Neural cell (in vitro differentiated cells): Measurements from ENCODE around the gene ACOT12. TPM values are rescaled to one million over a fixed set of nuclear protein-coding genes. Genes with fewer than 3 reads are reported as not detected.
"Not testable (repeated sequence)": the region's sequence is repeated elsewhere in the genome, so short reads cannot be mapped to it uniquely, and the experiment has no call there.

Experiments used
- H2AFZ ChIP-seq: fragments of 200-600, 300-800 bp; sonication (generic), shearing (Covaris generic); 2 replicates; pipeline ENCODE4 v1.6.0; 2014; ENCODE audit warnings: low read depth, mild to moderate bottlenecking, antibody characterized with exemption, low read length, moderate library complexity
- H3F3A ChIP-seq: fragments of 200-600 bp; shearing (Covaris generic); 2 replicates; pipeline ENCODE4 v1.6.1; 2016; ENCODE audit warnings: mild to moderate bottlenecking, moderate library complexity, mixed read lengths, antibody characterized with exemption, low read length; ENCODE audit not compliant: insufficient read depth, poor library complexity, severe bottlenecking
- H3K27ac ChIP-seq: fragments of 200-600, 300-800 bp; sonication (generic), shearing (Covaris generic); 2 replicates; pipeline ENCODE4 v1.5.1; 2014; ENCODE audit warnings: mild to moderate bottlenecking, low read length, moderate library complexity
- H3K27me3 ChIP-seq: fragments of 300-800, 200-600 bp; sonication (generic), shearing (Covaris generic); 2 replicates; pipeline ENCODE4 v1.6.0; 2014; ENCODE audit warnings: mild to moderate bottlenecking, low read depth, low read length, moderate library complexity; ENCODE audit not compliant: insufficient read depth
- H3K36me3 ChIP-seq: fragments of 300-800, 200-600 bp; sonication (generic), shearing (Covaris generic); 2 replicates; pipeline ENCODE4 v1.5.1; 2014; ENCODE audit warnings: mild to moderate bottlenecking, antibody characterized with exemption, low read length, moderate library complexity; ENCODE audit not compliant: insufficient read depth
- H3K4me2 ChIP-seq: fragments of 300-800, 200-600 bp; sonication (generic), shearing (Covaris generic); 2 replicates; pipeline ENCODE4 v1.6.0; 2014; ENCODE audit warnings: mild to moderate bottlenecking, low read length
- H3K4me3 ChIP-seq: fragments of 300-800, 200-600 bp; sonication (generic), shearing (Covaris generic); 2 replicates; pipeline ENCODE4 v1.5.1; 2014; ENCODE audit warnings: mild to moderate bottlenecking, low read length, moderate library complexity
- H3K79me2 ChIP-seq: fragments of 200-600 bp; shearing (Covaris generic); replicated peaks from 2 replicates; pipeline ENCODE4 v1.6.0; 2014; ENCODE audit warnings: mild to moderate bottlenecking, low read length, moderate library complexity; ENCODE audit not compliant: insufficient read depth
- H3K9ac ChIP-seq: fragments of 300-800, 200-600 bp; sonication (generic), shearing (Covaris generic); 2 replicates; pipeline ENCODE4 v1.6.1; 2016; ENCODE audit warnings: mild to moderate bottlenecking, low read length, mixed read lengths
- H3K9me2 ChIP-seq: fragments of 200-600 bp; shearing (Covaris generic); 2 replicates; pipeline ENCODE4 v1.6.1; 2016; ENCODE audit warnings: mild to moderate bottlenecking, low read length, mixed read lengths; ENCODE audit not compliant: insufficient read depth
- H3K9me3 ChIP-seq: fragments of 200-600, 300-800 bp; sonication (generic), shearing (Covaris generic); 2 replicates; pipeline ENCODE4 v1.6.1; 2016; ENCODE audit warnings: mild to moderate bottlenecking, mixed run types, low read length, moderate library complexity, mixed read lengths
- H4K20me1 ChIP-seq: fragments of 200-600 bp; shearing (Covaris generic); 2 replicates; pipeline ENCODE4 v1.6.1; 2016; ENCODE audit warnings: mild to moderate bottlenecking, mixed run types; ENCODE audit not compliant: insufficient read depth
- CTCF ChIP-seq: fragments of 450-650 bp; IDR thresholded peaks from 2 replicates; pipeline ENCODE4 v1.5.1; 2014; ENCODE audit warnings: antibody characterized with exemption, mild to moderate bottlenecking, moderate library complexity; ENCODE audit not compliant: poor library complexity, severe bottlenecking
- EP300 ChIP-seq: fragments of 450-650 bp; conservative IDR thresholded peaks from 2 replicates; pipeline ENCODE4 v1.6.1; 2014; ENCODE audit warnings: antibody characterized with exemption, mild to moderate bottlenecking, moderate library complexity; ENCODE audit not compliant: poor library complexity, severe bottlenecking
- EZH2 ChIP-seq: fragments of 200-600, 300-800 bp; shearing (Covaris generic), sonication (generic); IDR thresholded peaks from 2 replicates; pipeline ENCODE4 v1.6.1; 2014; ENCODE audit warnings: antibody characterized with exemption, low read length, borderline replicate concordance, mild to moderate bottlenecking; ENCODE audit not compliant: insufficient read depth, poor library complexity, severe bottlenecking
- MXI1 ChIP-seq: fragments of 450-650 bp; conservative IDR thresholded peaks from 2 replicates; pipeline ENCODE4 v1.6.1; 2014; ENCODE audit warnings: antibody characterized with exemption, mild to moderate bottlenecking; ENCODE audit not compliant: poor library complexity, severe bottlenecking
- POLR2AphosphoS5 ChIP-seq: IDR thresholded peaks from 2 replicates; pipeline ENCODE4 v1.6.1; 2012
- RAD21 ChIP-seq: fragments of 450-650 bp; conservative IDR thresholded peaks from 2 replicates; pipeline ENCODE4 v1.6.1; 2014; ENCODE audit warnings: antibody characterized with exemption, mild to moderate bottlenecking, moderate library complexity
- REST ChIP-seq: IDR thresholded peaks from 2 replicates; pipeline ENCODE4 v1.6.1; 2012; ENCODE audit warnings: borderline replicate concordance
- SMC3 ChIP-seq: fragments of 450-650 bp; conservative IDR thresholded peaks from 2 replicates; pipeline ENCODE4 v1.6.1; 2014; ENCODE audit warnings: antibody characterized with exemption, mild to moderate bottlenecking, moderate library complexity; ENCODE audit not compliant: poor library complexity
- TAF1 ChIP-seq: IDR thresholded peaks from 2 replicates; pipeline ENCODE4 v1.6.1; 2012; ENCODE audit warnings: low read depth
- polyA plus RNA-seq: library from polyadenylated mRNA; depleted of rRNA; stranded (reverse); fragments of >200 nt; gene quantifications from 2 replicates; pipeline ENCODE4 v1.2.3, GENCODE V29; 2014

Gene ACOT12
- polyA plus RNA-seq, 1 donor from 2014 or later, result 1.2 TPM

GRCh38 chr5:81300921-81301270 is 93.0 kb downstream of the ACOT12 start:
- H2AFZ ChIP-seq, result peak overlapping the region; percentile 96
- H4K20me1 ChIP-seq, result no peaks in the 10 kb centered on the region
- peak overlapping the region; percentile 88 for H3K4me2 ChIP-seq
- H3K79me2 ChIP-seq, result peaks cover 19% of the 10 kb centered on the region
- no peaks in the 10 kb centered on the region for H3K36me3 ChIP-seq
- H3K9me3 ChIP-seq, result no peaks in the 10 kb centered on the region
- no peak for TF ChIP-seq CTCF
- TF ChIP-seq REST, result no peak
- TF ChIP-seq SMC3, result no peak
- TF ChIP-seq RAD21, result no peak
- TF ChIP-seq EP300, result no peak
- no peak for TF ChIP-seq POLR2AphosphoS5
- TF ChIP-seq TAF1, result no peak
- TF ChIP-seq EZH2, result no peak
- TF ChIP-seq MXI1, result no peak
- H3K27ac ChIP-seq, result peak overlapping the region; percentile 87
- peak overlapping the region; percentile 85 for H3K9ac ChIP-seq
- no peaks in the 10 kb centered on the region for H3K27me3 ChIP-seq
- H3F3A ChIP-seq, result no peaks in the 10 kb centered on the region
- peak overlapping the region; percentile 89 for H3K4me3 ChIP-seq
- no peaks in the 10 kb centered on the region for H3K9me2 ChIP-seq

- Histone ChIP-seq H3K27ac (no peak overlapping the region), H3K9me2 (no peaks in the 10 kb centered on the region), H3K36me3 (no peaks in the 10 kb centered on the region), H3K4me2 (no peak overlapping the region), H4K20me1 (no peaks in the 10 kb centered on the region), H3K4me3 (no peak overlapping the region), H3K79me2 (peaks cover 15% of the 10 kb centered on the region), H3F3A (no peaks in the 10 kb centered on the region), H3K9ac (no peak overlapping the region), H3K9me3 (peaks cover 6% of the 10 kb centered on the region), H2AFZ (no peak overlapping the region), H3K27me3 (no peaks in the 10 kb centered on the region)
- TF ChIP-seq REST (no peak), EP300 (no peak), RAD21 (no peak), EZH2 (no peak), MXI1 (no peak), SMC3 (no peak), POLR2AphosphoS5 (no peak)
Measured at GRCh38 chr5:81297531-81297930, 96.4 kb downstream of the ACOT12 start.

- not testable (repeated sequence) for H3K27ac ChIP-seq, H3K4me3 ChIP-seq, H4K20me1 ChIP-seq, H3K9me3 ChIP-seq, H3K27me3 ChIP-seq, H3K9ac ChIP-seq, H3K79me2 ChIP-seq, H3F3A ChIP-seq, H2AFZ ChIP-seq, H3K36me3 ChIP-seq, H3K4me2 ChIP-seq, H3K9me2 ChIP-seq
Measured at GRCh38 chr5:81294021-81294420, 99.9 kb downstream of the ACOT12 start.
